PC-9 (cell line): Measurements from ENCODE around the gene CCNY.

Source experiments
- EZH2 ChIP-seq: fragments of 200-600 bp; sonication (generic); IDR thresholded peaks from 2 replicates; pipeline ENCODE4 v1.8.0; 2017; ENCODE audit warnings: antibody characterized with exemption, low read depth
- TF ChIP-seq, protein P1 (sequence below): fragments of 200-600 bp; sonication (generic); conservative IDR thresholded peaks from 2 replicates; pipeline ENCODE4 v1.6.1; 2017; ENCODE audit warnings: mixed run types, antibody characterized with exemption, mild to moderate bottlenecking, moderate library complexity

DNA sequence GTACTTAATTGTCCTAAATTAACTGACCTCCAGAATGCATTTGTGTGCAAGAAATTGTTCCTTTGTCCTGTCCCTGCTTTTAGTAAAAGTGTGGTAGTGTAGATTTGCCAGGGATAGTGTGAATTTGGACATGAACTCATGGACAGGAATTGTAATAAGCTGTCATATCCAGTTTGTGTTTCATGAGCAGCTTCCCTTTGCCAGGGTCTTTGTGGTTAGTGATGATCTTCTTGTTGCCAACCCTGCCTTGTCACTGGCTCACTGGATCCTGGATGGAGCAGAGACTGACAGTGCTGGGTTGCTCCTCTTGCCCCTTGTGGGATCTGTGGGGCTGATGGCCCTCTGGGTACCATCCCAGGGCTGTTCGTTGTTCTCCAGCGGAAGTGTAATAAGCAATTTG lies 110.1 kb downstream of the CCNY start:
- TF ChIP-seq, protein P1, sequence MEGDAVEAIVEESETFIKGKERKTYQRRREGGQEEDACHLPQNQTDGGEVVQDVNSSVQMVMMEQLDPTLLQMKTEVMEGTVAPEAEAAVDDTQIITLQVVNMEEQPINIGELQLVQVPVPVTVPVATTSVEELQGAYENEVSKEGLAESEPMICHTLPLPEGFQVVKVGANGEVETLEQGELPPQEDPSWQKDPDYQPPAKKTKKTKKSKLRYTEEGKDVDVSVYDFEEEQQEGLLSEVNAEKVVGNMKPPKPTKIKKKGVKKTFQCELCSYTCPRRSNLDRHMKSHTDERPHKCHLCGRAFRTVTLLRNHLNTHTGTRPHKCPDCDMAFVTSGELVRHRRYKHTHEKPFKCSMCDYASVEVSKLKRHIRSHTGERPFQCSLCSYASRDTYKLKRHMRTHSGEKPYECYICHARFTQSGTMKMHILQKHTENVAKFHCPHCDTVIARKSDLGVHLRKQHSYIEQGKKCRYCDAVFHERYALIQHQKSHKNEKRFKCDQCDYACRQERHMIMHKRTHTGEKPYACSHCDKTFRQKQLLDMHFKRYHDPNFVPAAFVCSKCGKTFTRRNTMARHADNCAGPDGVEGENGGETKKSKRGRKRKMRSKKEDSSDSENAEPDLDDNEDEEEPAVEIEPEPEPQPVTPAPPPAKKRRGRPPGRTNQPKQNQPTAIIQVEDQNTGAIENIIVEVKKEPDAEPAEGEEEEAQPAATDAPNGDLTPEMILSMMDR: no peak
- TF ChIP-seq EZH2: no peak
